ENCODE results near the gene PPP1R15A.

- TF ChIP-seq EZH2phosphoT487 (IDR thresholded peaks at IDR 0.05; ENCODE audit: insufficient read depth, low read depth), result no peak
- no peak for TF ChIP-seq EZH2 (IDR thresholded peaks at IDR 0.05; ENCODE audit: insufficient read depth, poor library complexity, severe bottlenecking)
These were observed 2.2 kb upstream of the PPP1R15A start for GRCh38 chr19:48870048-48870447.

Data from GM23248 (cell line).